GM18909 (cell line): ENCODE results near the gene SDK1.

Source experiments
- ATAC-seq: cut with Tn5 transposase; IDR thresholded peaks from one replicate; pipeline ENCODE4 v1.9.1; 2021; ENCODE audit warnings: mild to moderate bottlenecking; ENCODE audit not compliant: unreplicated experiment, poor library complexity

Gene SDK1

GRCh38 chr7:4020086-4020485 lies 719.0 kb downstream of the SDK1 start:
- no peak for ATAC-seq

GRCh38 chr7:4021413-4021812 lies 720.4 kb downstream of the SDK1 start:
- ATAC-seq: no peak

- ATAC-seq: no peak
Measured at GRCh38 chr7:4022265-4022664, 721.2 kb downstream of the SDK1 start.

- no peak for ATAC-seq
Measured at GRCh38 chr7:4023502-4023901, 722.5 kb downstream of the SDK1 start.

GRCh38 chr7:4024133-4024532 lies 723.1 kb downstream of the SDK1 start:
- no peak for ATAC-seq

GRCh38 chr7:4024806-4025205 lies 723.8 kb downstream of the SDK1 start:
- no peak for ATAC-seq

GRCh38 chr7:4025210-4025609 lies 724.2 kb downstream of the SDK1 start:
- ATAC-seq: no peak

- no peak for ATAC-seq
Measured at GRCh38 chr7:4025694-4026615, 724.9 kb downstream of the SDK1 start.

GRCh38 chr7:4026941-4027486 lies 726.0 kb downstream of the SDK1 start:
- ATAC-seq: no peak

- no peak for ATAC-seq
Measured at GRCh38 chr7:4028221-4028620, 727.2 kb downstream of the SDK1 start.

GRCh38 chr7:4029941-4030340 lies 728.9 kb downstream of the SDK1 start:
- ATAC-seq: no peak

GRCh38 chr7:4030346-4030950 lies 729.4 kb downstream of the SDK1 start:
- ATAC-seq: no peak

GRCh38 chr7:4033996-4034395 lies 732.9 kb downstream of the SDK1 start:
- ATAC-seq: no peak

GRCh38 chr7:4037308-4037707 lies 736.3 kb downstream of the SDK1 start:
- no peak for ATAC-seq

- no peak for ATAC-seq
Measured at GRCh38 chr7:4037877-4038276, 736.8 kb downstream of the SDK1 start.

- no peak for ATAC-seq
Measured at GRCh38 chr7:4040109-4040928, 739.3 kb downstream of the SDK1 start.

- no peak for ATAC-seq
Measured at GRCh38 chr7:4042402-4043045, 741.5 kb downstream of the SDK1 start.

GRCh38 chr7:4043988-4044387 lies 742.9 kb downstream of the SDK1 start:
- no peak for ATAC-seq

- no peak for ATAC-seq
Measured at GRCh38 chr7:4045450-4045849, 744.4 kb downstream of the SDK1 start.

GRCh38 chr7:4045975-4046374 lies 744.9 kb downstream of the SDK1 start:
- ATAC-seq: no peak
